ACHN (cell line): ENCODE measurements around the gene FANCD2.
"Not testable (repeated sequence)": the region's sequence is repeated elsewhere in the genome, so short reads cannot be mapped to it uniquely, and the experiment has no call there.

ENCODE experiments used
- DNase-seq: peaks from one replicate; pipeline ENCODE4 v3.0.0-alpha.2; 2015
- in situ Hi-C: cut with HindIII; loops from 2 replicates; pipeline ENCODE4 v1.10.0; 2017; ENCODE audit warnings: low sequenced_read_pairs, low pct_ligation_motif_present, low pct_unique_long_range_greater_than_20kb

FANCD2 gene

GRCh38 chr3:10088256-10088655, 62.0 kb downstream of the FANCD2 start:
- in situ Hi-C loops: no loop called here
- DNase-seq: no peak

- no peak for DNase-seq
- in situ Hi-C loops: no loop called here
Measured at GRCh38 chr3:10090179-10090578, 63.9 kb downstream of the FANCD2 start.

DNA sequence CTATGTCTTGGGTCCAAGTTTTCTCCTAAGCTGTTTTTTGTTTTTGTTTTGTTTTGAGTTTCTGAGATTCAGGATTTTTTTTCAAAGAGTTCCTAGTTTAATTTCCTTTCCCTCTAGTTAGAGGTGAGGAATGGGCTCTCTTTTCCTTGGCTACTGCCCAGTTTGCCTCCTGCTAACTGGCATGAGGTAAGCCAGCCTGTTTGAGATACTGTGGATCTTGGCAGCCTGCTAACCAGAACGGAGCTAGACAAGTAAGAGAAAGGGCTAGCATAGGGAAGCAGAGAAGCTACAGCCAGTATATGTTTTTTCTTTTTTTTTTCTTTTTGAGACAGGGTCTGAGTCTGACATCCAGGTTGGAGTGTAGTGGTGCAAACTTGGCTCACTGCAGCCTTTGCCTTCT, 64.5 kb downstream of the FANCD2 start:
- DNase-seq, in situ Hi-C loops: not testable (repeated sequence)

GRCh38 chr3:10091387-10091786, 65.2 kb downstream of the FANCD2 start:
- in situ Hi-C loops, DNase-seq: not testable (repeated sequence)

- in situ Hi-C loops: no loop called here
- DNase-seq: no peak
Measured at GRCh38 chr3:10093678-10094077, 67.4 kb downstream of the FANCD2 start.

DNA sequence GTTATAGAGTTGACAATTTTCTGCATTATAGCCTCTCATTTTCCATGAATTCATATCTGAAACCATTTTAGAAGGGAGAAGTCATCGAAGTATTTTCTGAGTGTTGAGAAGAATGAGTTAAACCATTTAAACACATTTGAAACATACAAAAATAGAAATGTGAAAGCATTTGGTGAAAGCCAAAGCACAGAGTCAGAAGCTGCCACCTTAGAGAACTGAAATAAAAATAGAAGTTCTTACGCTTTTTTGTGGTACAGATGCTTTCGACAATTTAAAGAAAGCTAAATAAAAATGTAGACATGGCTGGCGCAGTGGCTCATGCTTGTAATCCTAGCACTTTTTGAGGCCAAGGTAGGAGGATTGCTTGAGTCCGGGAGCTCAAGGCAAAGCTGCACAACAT, 72.8 kb downstream of the FANCD2 start:
- DNase-seq: no peak
- in situ Hi-C loops: no loop called here

- DNase-seq: no peak
- in situ Hi-C loops: no loop called here
Measured at GRCh38 chr3:10106919-10107318, 80.7 kb downstream of the FANCD2 start.

DNA sequence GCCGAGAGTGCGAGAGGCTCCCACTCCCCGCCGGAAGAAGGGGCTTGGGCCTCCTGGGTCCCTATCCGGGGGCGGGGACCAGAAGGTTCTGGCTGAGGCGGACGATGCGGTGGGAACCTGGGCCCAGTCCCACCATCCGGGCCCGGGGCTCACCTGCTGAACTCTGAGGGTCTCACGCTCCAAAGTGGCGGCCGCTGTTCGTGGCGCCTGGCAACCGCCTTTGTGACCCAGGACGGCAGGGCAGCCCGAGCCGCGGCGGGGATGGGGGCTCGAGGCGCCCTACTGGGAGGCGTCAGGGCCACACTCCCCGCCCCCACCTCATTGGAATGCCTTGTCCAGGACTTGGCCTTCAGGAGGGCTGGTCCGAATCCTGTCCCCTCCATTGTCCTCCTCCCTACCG, 81.9 kb downstream of the FANCD2 start, which contains the start of gene FANCD2OS:
FANCD2OS (minus strand) TSS at position 165 of the 400 bp plus-strand sequence. CDS start 3,481 bp downstream, outside the sequence.
- in situ Hi-C loops: no loop called here
- DNase-seq: no peak

DNA sequence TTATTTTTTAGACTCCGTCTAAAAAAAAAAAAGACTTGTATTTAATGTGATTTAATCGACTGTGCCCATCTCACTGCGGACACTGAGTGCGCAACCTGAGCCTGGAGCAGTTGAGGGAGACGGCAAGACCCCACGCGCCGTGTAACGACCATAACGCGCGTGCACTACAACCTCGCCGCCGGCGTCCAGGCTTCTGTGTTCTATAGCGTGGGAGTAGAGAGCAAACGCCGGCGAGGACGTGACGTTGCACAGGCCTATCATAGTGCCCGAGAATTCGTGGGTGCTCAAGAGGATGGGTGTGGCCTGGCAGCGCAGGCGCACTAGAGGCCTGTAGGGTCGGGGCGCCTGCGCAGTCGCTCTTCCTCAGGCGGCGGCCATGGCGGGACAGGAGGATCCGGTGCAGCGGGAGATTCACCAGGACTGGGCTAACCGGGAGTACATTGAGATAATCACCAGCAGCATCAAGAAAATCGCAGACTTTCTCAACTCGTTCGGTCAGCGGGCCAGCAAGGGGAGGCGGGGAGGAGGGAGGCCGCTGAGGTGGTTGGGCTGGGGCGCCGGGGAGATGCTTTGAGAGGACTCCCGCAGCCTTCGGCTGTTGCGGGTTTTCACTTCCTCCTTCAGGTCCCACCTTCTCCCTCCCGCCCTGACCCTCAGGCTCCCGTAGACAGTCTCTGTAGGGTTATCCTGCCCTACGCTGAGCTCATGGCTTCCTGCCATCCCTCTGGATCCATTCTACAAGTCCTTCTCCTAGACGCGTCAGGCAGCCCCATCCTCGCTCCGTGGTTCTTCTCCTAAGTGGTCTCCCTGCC, 89.3 kb downstream of the FANCD2 start, which contains the start of gene BRK1:
BRK1 (plus strand) TSS at position 350 of the 812 bp plus-strand sequence; CDS start at position 377, 27 bp downstream.
- in situ Hi-C loops: no loop called here
- DNase-seq: peak; percentile 93

DNA sequence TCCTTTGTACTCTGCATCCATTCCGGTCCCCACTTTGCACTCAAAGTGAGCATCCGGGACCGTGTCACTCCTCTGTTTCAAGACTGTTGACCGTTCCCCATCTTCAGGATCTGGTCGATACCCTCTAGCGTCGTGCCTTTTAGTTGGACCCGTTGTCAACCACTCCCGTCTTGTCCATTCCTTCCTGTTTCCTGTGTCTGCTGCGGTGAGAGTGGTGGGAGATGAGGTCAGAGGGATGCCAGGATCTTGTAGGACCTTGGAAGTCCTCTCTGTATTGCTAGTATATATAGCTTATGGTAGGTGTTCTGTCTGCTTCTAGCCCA, 89.9 kb downstream of the FANCD2 start:
- DNase-seq: peak; percentile 41
- in situ Hi-C loops: no loop called here

DNA sequence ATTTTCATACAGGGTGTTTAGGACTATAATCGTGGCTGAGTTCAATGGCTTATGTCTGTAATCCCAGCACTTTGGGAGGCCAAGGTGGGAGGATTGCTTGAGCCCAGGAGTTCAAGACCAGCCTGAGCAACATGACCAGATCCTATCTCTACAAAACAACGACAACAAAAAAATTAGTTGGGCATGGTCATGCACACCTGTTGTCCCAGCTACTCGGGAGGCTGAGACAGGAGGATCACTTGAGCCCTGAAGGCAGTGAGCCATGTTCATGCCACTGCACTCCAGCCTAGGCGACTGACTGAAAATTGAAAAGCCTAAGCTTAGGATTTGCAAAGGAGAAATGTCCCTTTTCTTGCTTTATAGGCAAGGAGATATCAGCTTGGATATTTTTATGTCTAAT, 90.7 kb downstream of the FANCD2 start:
- no peak for DNase-seq
- in situ Hi-C loops: no loop called here

GRCh38 chr3:10119376-10119775, 93.1 kb downstream of the FANCD2 start:
- DNase-seq: no peak
- in situ Hi-C loops: no loop called here

- in situ Hi-C loops: no loop called here
- DNase-seq: no peak
Measured at GRCh38 chr3:10121064-10121463, 94.8 kb downstream of the FANCD2 start.

DNA sequence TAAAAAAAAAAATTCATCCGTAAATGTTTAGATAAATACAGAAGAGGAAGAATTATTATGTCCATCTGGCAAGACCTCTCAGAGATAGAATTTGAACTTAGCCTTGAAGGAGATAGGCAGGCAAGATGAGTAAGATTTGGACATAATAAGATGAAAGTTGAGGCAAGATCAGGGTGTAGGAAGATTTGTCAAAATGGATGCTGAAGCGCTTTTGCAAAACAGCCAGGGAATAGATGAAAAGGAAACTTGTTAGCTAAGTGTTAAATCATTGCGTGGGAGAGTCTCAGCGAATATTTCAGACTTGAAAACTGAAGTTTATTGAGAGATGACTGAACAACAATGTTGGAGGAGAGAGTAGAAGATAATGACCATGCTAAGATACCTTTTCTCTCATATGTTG, 96.5 kb downstream of the FANCD2 start:
- no peak for DNase-seq
- in situ Hi-C loops: no loop called here

- in situ Hi-C loops, DNase-seq: not testable (repeated sequence)
Measured at GRCh38 chr3:10135872-10136271, 109.6 kb downstream of the FANCD2 start.

DNA sequence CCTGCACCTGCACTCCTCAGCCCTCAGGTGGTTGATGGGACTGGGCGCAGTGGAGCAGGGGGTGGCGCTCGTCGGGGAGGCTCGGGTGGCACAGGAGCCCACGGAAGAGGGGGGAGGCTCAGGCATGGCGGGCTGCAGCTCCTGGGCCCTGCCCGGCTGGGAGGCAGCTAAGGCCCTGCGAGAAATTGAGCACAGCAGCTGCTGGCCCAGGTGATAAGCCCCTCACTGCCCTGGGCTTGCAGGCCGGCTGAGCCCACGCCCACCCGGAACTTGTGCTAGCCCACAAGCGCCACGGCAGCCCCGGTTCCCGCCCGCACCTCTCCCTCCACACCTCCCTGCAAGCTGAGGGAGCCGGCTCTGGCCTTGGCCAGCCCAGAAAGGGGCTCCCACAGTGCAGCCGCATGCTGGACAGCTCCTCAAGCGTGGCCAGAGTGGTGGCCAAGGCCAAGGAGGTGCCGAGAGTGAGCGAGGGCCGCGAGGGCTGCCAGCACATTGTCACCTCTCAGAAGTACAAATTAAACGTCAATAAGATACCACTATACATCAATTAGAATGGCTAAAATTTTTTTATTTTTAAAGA, 110.3 kb downstream of the FANCD2 start:
- in situ Hi-C loops: no loop called here
- DNase-seq: no peak

DNA sequence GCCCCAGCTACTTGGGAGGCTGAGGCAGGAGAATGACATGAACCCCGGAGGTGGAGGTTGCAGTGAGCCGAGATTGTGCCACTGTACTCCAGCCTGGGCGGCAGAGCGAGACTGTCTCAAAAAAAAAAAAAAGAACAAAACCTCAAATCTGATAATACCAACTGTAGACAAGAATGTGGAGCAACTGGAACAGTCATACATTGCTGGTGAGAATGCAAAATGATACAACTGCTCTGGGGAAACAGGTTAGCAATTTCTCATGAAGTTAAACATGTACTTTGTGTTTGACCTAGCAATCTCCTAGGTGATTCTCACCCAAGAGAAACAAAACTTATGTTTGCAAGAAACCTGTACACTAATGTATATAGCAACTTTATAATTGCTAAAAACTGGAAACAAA, 110.9 kb downstream of the FANCD2 start:
- no peak for DNase-seq
- in situ Hi-C loops: no loop called here

- in situ Hi-C loops: no loop called here
- DNase-seq: peak; percentile 4
Measured at GRCh38 chr3:10140996-10141546, 114.8 kb downstream of the FANCD2 start.

DNA sequence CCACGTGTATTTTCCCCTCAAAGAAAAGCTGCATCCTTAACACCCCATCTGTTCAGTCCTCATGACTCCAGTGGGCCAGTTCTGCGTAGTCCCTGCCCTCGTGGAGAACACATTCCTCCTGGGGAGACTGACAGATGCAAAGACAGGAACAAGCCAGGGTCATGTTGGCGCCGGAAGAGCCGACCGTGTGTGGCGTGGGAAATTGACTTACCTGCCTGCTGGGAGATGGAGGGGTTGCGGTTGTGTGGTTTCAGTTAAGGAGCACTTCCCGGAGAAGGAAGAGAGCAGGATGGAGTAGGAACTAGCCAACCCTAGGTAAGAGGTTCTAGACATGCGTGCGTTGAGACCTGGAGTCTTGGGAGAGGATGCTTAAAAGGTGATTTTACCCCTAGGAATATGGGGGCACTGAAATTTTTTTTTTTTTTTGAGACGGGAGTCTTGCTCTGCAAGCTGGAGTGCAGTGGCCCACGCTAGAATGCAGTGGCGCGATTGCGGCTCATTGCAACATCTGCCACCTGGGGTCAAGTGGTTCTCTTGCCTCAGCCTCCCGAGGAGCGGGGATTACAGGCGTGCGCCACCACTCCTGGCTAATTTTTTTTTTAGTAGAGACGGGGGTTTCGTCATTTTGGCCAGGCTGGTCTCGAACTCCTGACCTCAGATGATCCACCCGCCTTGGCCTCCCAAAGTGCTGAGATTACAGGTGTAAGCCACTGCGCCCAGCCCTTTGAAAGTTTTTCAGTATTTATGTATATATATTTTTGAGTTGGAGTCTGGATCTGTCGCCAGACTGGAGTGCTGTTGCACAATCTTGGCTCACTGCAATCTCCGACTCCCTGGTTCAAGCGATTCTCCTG, 116.7 kb downstream of the FANCD2 start:
- no peak for DNase-seq
- in situ Hi-C loops: no loop called here
